IPS-18a (cell line): ENCODE results near the gene MPG.
"Not testable (repeated sequence)": the region's sequence is repeated elsewhere in the genome, so short reads cannot be mapped to it uniquely, and the experiment has no call there.

ENCODE experiments used
- H3K27ac ChIP-seq: one replicate; pipeline ENCODE4 v1.5.1; 2013; ENCODE audit warnings: low read length
- H3K27me3 ChIP-seq: one replicate; pipeline ENCODE4 v1.6.1; 2013; ENCODE audit warnings: mild to moderate bottlenecking, low read length; ENCODE audit not compliant: control insufficient read depth, insufficient read depth
- H3K36me3 ChIP-seq: one replicate; pipeline ENCODE4 v1.6.1; 2013; ENCODE audit warnings: low read depth, low read length; ENCODE audit not compliant: control insufficient read depth
- H3K4me1 ChIP-seq: one replicate; pipeline ENCODE4 v1.6.1; 2013; ENCODE audit warnings: low read depth, low read length; ENCODE audit not compliant: control insufficient read depth
- H3K4me3 ChIP-seq: one replicate; pipeline ENCODE4 v1.5.1; 2013; ENCODE audit warnings: low read length
- H3K9ac ChIP-seq: one replicate; pipeline ENCODE4 v1.6.1; 2013; ENCODE audit warnings: mild to moderate bottlenecking, low read length, moderate library complexity
- H3K9me3 ChIP-seq: one replicate; pipeline ENCODE4 v1.6.1; 2013; ENCODE audit warnings: low read depth, low read length; ENCODE audit not compliant: control insufficient read depth

Gene MPG

GRCh38 chr16:112153-112840 is 34.3 kb downstream of the MPG start:
- no peak overlapping the region for H3K4me3 ChIP-seq
- H3K9ac ChIP-seq: no peak overlapping the region
- no peak overlapping the region for H3K27ac ChIP-seq
- H3K36me3 ChIP-seq: peaks cover 3% of the 10 kb centered on the region
- H3K27me3 ChIP-seq: no peaks in the 10 kb centered on the region
- H3K4me1 ChIP-seq: no peaks in the 10 kb centered on the region
- no peaks in the 10 kb centered on the region for H3K9me3 ChIP-seq

GRCh38 chr16:114327-114726 is 36.3 kb downstream of the MPG start:
- no peaks in the 10 kb centered on the region for H3K9me3 ChIP-seq
- no peak overlapping the region for H3K9ac ChIP-seq
- peaks cover 3% of the 10 kb centered on the region for H3K36me3 ChIP-seq
- no peaks in the 10 kb centered on the region for H3K4me1 ChIP-seq
- H3K27me3 ChIP-seq: no peaks in the 10 kb centered on the region
- H3K27ac ChIP-seq: no peak overlapping the region
- H3K4me3 ChIP-seq: no peak overlapping the region

- H3K9me3 ChIP-seq: no peaks in the 10 kb centered on the region
- no peaks in the 10 kb centered on the region for H3K27me3 ChIP-seq
- H3K27ac ChIP-seq: no peak overlapping the region
- H3K9ac ChIP-seq: no peak overlapping the region
- H3K36me3 ChIP-seq: peaks cover 3% of the 10 kb centered on the region
- H3K4me3 ChIP-seq: no peak overlapping the region
- no peaks in the 10 kb centered on the region for H3K4me1 ChIP-seq
Observed at GRCh38 chr16:116015-116414, 38.0 kb downstream of the MPG start.

- H3K36me3 ChIP-seq: no peaks in the 10 kb centered on the region
- no peak overlapping the region for H3K27ac ChIP-seq
- H3K9ac ChIP-seq: no peak overlapping the region
- no peaks in the 10 kb centered on the region for H3K9me3 ChIP-seq
- no peaks in the 10 kb centered on the region for H3K27me3 ChIP-seq
- H3K4me3 ChIP-seq: no peak overlapping the region
- H3K4me1 ChIP-seq: no peaks in the 10 kb centered on the region
Observed at GRCh38 chr16:117379-118365, 39.6 kb downstream of the MPG start.

- no peaks in the 10 kb centered on the region for H3K36me3 ChIP-seq
- H3K9ac ChIP-seq: no peak overlapping the region
- no peaks in the 10 kb centered on the region for H3K27me3 ChIP-seq
- H3K27ac ChIP-seq: no peak overlapping the region
- H3K4me1 ChIP-seq: no peaks in the 10 kb centered on the region
- H3K4me3 ChIP-seq: no peak overlapping the region
- H3K9me3 ChIP-seq: no peaks in the 10 kb centered on the region
Observed at GRCh38 chr16:118857-119256, 40.8 kb downstream of the MPG start.

- H3K27me3 ChIP-seq: no peaks in the 10 kb centered on the region
- H3K9ac ChIP-seq: no peak overlapping the region
- H3K4me3 ChIP-seq: no peak overlapping the region
- H3K36me3 ChIP-seq: no peaks in the 10 kb centered on the region
- no peaks in the 10 kb centered on the region for H3K4me1 ChIP-seq
- no peaks in the 10 kb centered on the region for H3K9me3 ChIP-seq
- H3K27ac ChIP-seq: no peak overlapping the region
Observed at GRCh38 chr16:119295-119694, 41.3 kb downstream of the MPG start.

GRCh38 chr16:119835-120491 is 41.9 kb downstream of the MPG start:
- Histone ChIP-seq H3K27ac (no peak overlapping the region), H3K36me3 (no peaks in the 10 kb centered on the region), H3K4me1 (no peaks in the 10 kb centered on the region), H3K4me3 (no peak overlapping the region), H3K27me3 (no peaks in the 10 kb centered on the region), H3K9me3 (no peaks in the 10 kb centered on the region), H3K9ac (no peak overlapping the region)

- Histone ChIP-seq H3K9ac (no peak overlapping the region), H3K4me3 (no peak overlapping the region), H3K27me3 (no peaks in the 10 kb centered on the region), H3K36me3 (no peaks in the 10 kb centered on the region), H3K9me3 (no peaks in the 10 kb centered on the region), H3K27ac (no peak overlapping the region), H3K4me1 (no peaks in the 10 kb centered on the region)
Observed at GRCh38 chr16:120756-121155, 42.7 kb downstream of the MPG start.

GRCh38 chr16:122361-122760 is 44.3 kb downstream of the MPG start:
- Histone ChIP-seq H3K27me3 (no peaks in the 10 kb centered on the region), H3K4me3 (no peak overlapping the region), H3K36me3 (no peaks in the 10 kb centered on the region), H3K27ac (no peak overlapping the region), H3K9ac (no peak overlapping the region), H3K9me3 (no peaks in the 10 kb centered on the region), H3K4me1 (no peaks in the 10 kb centered on the region)

- not testable (repeated sequence) for H3K36me3 ChIP-seq, H3K4me1 ChIP-seq, H3K9me3 ChIP-seq, H3K27me3 ChIP-seq, H3K27ac ChIP-seq, H3K9ac ChIP-seq, H3K4me3 ChIP-seq
Observed at GRCh38 chr16:123558-124350, 45.7 kb downstream of the MPG start.

- no peaks in the 10 kb centered on the region for H3K4me1 ChIP-seq
- H3K9me3 ChIP-seq: no peaks in the 10 kb centered on the region
- no peaks in the 10 kb centered on the region for H3K27me3 ChIP-seq
- H3K9ac ChIP-seq: no peak overlapping the region
- no peak overlapping the region for H3K4me3 ChIP-seq
- no peaks in the 10 kb centered on the region for H3K36me3 ChIP-seq
- H3K27ac ChIP-seq: no peak overlapping the region
Observed at GRCh38 chr16:125011-125410, 47.0 kb downstream of the MPG start.
